Hypothalamus (tissue), 51 donors: ENCODE results near the gene PRMT5.
A peak's percentile ranks its signal among the peaks of the same experiment; 100 is the strongest.
"Not testable (repeated sequence)": the region's sequence is repeated elsewhere in the genome, so short reads cannot be mapped to it uniquely, and the experiment has no call there.

Experiments used
- DNase-seq, 51 donors: peaks; one replicate each; lab custom pipeline; 2025; lab: John Stamatoyannopoulos, UW

Gene PRMT5

DNA sequence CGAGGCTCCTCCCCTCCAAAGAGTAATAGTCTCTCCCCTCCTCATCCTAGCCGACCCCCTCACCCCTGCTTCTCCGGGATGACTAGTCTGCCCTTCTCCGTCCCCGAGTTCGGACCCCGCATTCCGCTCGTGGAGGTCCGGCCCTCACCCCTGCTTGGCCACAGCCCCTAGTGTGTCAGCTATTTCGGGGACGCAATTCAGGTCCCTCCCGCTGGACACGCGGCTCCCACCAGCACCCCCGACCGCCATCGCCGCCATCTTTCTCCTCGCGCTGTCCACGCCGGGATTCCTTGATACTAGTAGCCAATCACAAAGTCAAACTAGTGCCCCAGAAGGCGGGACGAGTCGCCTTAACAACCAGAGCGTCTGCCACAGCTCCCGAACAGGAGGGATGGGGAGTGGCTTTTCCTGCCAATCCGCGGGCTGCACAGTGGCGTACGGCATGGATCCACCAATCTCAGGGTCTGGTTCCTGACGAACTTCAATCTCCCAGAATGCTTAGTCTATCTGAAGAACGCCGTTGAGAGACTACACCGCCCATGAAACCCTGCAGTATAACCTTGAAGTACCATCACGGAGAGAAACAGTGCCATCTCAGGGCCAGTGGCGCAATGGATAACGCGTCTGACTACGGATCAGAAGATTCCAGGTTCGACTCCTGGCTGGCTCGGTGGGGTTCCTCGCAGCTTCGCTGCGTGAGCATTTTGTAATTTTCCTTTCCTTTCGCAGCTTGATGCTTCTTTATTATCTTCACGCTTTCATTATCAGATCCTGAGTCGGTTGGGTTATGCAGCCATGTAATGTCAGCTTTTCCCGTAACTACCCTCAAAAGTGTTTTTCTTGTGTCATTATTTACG, at the start of gene PRMT5:
PRMT5 (minus strand) TSS at position 273 of the 857 bp plus-strand sequence; CDS start at position 258, 15 bp downstream.
- peak; percentile 51 to 100 (median 97) for DNase-seq

DNA sequence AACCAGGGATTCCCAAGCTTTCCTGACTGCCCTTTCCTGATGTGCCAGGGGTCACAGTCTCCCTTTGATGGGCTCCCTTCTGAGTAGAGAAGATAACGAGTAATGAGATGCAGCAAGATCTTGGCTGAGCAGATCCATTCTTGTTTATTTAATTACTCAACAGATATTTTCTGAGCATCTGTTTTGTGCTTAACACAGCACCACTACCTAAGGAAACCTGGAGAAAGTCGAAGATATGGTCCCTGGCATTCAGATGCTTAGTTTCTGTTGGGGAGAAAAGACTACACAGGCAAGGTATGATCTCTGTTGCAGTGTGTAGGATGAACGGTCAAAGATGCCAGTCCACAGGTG, 49.3 kb upstream of the PRMT5 start:
- no peak for DNase-seq

DNA sequence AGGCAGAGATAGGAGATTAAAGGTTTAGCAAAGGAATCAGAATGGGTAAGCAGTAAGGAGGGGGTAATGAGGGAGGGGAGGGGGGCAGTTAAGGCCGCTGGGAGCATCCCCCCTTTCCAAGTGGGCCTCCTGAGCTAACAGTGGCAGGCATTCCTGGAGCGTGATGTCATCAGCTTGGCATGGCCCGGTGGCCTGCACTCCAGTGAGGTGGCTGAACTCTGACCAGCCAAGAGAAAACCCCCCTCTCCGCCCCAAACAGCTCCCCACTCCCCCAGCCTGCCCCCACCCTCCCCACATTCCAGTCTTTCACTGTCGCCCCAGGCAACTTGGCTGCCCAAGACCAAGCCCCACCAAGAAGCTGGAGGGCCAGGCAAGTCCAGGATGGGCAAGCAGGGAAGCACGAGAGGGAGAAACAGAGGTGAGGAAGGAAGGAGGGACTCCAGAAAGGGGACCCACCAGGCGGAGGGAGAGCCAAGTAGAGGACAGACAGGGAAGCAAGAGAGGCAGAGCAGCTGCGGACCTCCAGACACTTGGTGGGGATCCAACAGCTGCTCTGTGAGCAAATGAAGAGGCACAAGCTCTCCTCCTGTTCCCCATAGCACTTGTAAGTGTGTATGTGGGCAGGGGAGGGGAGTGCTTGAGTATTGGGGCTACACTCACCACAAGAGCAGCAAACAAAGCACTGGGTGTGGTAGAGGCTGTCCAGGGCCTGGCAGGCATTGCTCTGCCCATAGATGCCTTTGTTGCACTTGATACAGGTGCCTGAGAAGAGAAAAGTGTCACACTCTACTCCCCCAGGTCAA, 48.7 kb upstream of the PRMT5 start:
- DNase-seq, result peak in 2 of 51 donors; percentile 10 to 29

DNA sequence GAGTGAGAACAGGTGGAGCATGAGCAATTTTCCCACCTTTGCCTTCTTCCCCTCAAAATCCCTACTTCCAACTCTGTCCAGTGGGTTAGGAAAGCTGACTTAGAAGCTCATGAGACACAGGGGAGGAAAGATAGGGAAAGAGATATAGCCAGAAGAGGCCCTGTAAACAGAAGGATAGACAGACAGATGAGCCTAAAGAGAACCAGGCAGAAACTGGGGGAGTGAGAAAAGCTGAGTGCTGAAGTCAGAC, 48.2 kb upstream of the PRMT5 start:
- DNase-seq, result no peak

DNA sequence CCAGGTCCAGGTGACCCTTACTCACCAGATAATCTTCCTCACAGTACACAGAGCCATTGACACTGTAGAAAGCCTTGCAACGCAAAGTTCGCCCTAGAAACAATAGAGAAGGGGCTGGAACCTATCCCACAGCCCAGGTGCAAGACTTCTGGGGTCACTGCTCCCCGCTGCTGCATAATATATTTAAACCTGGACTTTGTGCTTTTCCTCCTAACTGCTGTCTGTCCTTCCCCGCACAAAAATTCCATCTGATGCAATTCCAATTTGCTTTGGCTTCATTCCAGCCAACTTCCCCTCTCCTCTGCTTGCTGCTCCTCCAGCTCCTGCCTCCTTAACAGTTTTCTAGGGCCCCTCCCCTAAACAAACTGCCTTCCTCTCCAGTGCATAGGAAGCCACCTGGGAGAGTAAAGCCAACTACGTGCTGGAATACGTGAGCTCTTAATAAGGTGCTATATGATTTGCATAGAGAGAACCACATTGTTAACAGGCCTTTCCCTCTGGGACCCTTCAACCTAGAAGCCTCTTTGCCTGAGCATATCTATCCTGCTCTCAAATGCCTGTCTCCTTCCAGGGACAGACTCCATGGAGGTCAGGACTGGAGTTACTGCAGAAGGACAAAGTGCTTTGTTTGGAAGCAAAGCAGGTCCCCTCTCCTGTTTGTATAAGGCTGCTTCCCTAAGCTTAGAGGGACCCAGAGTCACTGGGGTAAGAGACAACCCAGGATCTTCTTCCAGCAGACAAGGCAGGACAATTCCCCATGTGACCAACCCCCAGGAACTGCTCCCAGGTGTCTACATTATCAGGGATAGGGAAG, 47.7 kb upstream of the PRMT5 start:
- DNase-seq, result no peak

DNA sequence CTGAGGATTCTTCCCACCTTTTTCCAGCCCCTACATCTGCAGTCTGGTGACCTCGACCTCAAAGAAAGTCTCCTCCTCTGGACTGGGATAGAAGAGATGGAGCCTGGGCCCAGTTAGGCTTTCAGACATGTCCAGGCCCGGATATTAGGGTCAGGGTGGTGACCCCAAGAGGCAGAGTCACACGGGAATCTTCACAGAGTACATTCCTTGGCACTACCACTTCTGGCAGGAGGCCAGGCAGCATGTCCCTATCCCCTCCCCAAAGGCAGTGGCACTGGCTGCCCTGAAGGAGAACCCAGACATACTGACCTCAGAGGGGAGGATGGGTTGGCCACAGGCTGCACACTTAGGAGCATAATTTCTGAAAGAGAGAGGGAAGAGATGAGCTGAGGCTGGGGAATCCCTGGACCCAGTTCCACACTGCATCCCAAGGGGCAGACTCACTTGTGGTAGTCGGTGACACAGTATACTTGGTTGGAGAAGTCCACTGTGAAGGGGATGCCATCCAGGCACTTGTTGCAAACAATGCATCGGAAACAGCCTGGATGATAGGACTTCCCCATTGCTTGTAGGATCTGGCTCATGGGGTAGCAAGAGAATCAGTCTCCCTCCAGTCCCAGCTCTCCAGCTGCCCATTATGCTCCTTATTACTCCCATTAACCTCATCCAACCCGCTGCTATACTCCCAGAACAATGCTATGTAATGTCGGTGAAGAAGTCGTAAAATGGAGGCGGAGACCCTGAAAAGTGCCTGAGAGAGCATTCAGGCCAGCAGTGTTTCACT, 45.5 kb upstream of the PRMT5 start:
- no peak for DNase-seq

DNA sequence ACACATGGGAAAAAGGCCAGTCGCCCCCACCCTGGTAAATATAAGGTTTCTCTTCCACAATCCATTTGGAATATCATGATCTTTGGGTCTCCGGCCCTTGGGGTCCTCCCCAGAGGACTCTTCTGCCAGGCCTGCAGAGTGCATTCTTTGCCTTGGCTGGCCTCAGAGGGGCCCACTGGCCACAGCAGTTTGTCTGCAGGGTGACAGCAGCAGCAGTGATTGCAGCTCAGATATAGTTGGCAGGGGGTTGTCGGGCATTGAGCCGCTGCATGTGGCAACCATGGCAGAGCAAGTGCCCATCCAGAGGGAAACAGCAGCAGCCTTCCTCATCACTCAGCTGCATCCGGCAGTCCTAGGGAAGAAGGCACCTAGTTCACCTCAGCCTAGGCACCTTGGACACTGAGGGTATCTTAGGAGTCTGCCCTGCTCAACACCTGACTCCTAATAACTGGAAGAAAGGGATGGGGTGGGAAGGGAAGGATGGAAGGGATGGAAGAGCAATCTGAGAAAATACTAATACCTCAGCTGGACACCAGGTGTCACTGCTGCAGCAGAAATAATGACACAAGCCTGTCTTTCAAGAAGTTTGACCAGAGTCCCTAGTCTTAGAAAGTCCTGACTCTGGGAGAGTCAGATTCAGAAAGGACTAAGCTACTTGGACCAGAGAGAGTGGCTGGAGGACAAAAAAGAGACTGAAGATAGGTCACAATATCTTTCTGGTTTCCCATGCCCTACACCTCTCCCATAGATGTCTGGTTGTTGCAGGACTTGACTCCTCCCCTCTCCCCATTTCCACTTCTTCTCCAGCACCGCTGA, 44.2 kb upstream of the PRMT5 start:
- DNase-seq, result peak in 12 of 51 donors; percentile 4 to 34 (median 14)

DNA sequence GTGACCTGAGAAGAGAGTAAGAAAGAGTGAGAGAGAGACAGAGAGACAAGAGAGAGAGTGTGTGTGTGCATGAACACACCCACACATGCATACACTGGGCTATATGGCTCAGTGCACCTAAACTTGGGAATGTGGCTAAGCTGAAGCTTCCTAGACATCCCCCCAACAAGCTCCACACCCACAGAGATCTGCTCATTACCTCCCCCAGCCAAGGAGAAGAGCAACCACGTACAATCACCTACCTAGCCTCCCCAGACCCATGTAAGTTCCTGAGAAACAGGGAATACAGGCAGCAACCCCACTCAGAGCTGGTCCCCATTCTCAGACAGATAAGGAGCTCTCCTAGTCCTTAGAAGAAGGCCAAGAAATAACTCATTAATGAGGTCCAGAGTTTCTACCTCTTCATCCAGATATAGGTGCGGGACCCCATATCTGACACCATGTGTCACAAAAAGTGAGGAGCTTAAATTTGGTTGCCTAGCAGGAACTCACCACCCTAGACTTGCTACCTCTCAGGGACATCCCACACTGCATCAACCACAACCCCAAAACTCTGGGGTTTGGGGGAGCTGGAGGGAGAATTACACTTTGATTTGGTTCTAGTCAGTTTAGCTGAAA, 43.2 kb upstream of the PRMT5 start:
- DNase-seq, result no peak

DNA sequence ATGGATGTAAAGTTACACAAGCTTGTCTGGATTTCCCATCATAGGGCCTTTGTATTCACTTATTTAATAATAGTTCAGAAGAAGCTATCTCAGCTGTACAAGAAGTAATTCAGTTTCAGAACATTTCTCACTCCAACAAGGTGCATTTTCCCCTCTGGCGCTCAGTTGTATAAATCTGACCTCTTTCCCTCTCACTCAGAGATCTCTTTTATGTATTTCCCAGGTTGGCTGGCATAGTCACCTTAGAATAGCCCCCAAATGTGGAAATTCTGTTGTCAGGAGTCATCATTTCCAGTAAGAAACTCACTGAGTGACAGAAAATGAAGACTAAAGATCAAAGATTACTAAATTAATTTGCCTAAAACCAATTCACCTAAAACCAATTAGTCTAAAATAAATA, 42.0 kb upstream of the PRMT5 start:
- DNase-seq, result no peak

DNA sequence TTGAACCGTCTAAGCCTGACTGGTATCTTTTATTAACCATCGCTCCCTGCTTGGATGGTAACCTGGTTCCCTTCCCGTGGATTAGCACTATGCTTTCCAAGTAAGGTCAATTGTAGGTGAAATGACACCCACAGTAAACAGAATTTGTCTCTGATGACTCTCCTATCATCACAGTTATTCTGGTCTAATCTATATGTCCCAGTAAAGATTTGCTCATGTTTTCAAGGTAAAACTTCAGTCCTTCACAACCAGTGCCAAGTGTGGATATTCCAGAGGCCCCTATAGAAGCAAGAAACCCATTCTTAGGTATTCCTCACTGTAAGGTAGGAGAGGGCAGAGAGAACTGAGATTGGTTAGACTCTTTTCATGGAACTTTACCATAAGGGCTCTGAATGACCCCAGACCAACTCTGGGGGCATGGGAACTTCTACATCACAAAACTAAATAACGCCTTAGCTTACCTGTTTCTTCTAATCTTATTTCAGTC, 37.6 kb upstream of the PRMT5 start:
- no peak for DNase-seq

DNA sequence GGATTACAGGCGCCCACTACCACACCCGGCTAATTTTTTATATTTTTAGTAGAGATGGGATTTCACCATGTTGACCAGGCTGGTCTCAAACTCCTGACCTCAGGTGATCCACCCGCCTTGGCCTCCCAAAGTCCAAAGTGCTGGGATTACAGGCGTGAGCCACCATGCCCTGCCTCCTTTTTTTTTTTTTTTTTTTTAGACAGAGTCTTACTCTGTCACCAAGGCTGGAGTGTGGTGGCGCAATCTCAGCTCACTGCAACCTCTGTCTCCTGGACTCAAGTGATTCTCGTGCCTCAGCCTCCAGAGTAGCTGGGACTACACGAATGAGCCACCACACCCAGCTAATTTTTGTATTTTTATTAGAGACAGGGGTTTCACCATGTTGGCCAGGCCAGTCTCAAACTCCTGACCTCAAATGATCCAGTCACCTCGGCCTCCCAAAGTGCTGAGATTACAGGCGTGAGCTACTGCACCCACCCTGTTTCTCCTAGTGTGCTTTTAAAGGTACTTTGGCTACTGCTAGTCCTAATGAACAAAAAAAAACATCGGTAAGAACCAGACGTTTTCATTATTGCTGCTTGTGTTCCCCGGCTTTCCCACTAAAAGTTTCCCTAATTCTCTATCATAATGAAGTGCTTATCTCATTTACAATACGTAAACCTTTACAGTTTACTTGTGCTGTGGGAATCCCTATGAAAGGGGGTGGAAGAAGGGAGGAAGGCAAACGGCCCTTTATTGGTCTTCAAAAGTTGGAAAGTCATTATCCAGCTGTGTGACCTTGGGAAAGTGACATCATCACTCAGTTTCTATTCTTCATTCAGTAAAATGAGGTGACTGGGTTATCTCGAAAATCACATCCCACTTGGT, 37.0 kb upstream of the PRMT5 start:
- DNase-seq, result not testable (repeated sequence)

DNA sequence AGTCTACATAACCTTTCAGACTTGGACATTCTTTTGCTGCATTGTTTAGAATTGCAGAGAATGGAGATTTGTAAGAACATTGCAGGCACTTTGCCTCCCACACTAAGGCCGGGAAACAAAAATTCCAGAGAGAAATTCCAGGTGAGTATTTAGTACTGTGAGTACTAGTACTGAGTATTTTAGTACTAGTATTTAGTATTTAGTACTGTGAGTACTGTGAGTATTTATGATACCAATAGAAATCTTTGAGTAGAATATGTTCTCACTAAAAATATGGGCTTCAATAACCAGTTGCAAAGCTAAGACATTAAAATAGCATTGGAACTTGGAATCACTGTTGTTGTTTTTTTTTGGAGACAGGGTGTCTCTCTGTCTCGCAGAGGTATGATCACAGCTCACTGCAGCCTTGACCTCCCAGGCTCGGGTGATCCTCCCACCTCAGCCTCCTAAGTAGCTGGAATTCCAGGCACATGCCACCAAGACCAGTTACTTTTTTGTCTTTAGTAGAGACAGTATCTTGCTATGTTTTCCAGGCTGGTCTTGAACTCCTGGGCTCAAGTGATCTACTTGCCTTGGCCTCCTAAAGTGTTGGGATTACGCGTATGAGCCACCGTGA, 33.0 kb upstream of the PRMT5 start:
- no peak for DNase-seq

DNA sequence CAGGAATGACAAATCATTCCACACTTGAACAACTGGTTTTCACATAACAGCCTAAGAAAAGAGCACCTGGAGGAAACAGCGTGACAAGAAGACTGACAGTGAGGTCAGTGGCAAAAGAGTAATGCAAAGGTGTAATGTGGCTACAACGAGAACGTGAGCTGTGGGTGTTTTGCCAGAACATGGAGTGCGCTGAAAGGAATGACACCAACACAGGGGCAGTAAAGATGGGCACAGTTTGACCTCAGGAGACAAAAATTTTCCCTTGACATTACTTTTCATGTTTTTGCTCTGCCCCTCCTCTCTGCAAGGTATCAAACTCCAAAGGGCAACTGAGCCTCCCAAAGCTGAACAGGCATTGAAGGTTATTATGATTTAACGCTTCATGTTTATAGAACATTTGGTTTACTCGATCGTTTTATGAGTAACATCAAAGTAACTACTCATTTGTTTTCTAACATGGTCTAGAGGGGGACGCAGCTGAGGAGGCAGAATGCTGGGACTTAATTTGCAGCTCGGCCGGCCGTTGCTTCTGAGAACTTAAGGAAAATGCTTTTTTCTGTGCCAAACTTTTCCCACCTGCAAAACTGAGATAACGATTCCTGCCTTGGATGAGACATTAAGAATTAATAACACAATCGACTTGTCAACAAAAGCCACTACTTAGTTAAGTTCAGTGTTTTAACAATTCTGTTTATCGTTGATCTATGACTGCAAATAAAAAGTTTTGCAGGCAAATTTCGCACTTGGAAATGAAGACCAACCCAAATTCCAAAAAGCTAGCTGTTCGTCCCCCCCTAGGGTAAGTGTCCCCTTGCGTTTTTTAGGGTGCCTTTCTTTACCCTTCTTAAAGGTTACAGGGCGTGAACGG, 26.8 kb upstream of the PRMT5 start:
- DNase-seq, result peak in 1 of 51 donors; percentile 36

DNA sequence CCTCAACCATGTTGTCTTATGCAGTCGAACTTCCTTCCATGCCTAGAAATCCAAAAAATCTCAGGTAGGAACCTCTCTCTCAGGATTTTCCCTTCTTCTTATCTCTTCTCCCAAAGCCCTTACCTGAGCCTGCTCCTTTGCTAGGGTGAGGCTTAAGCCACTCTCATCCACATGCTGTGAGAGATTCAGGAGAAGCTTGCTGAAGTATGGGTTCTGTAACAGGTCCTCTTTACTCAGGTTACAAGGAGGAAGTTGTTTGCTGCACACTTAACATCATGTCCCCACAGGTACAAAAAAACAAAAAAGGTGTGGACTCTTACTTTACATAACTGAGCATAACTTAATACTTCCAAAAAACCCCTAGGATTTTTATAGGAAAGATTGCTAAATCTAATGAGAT, 23.2 kb upstream of the PRMT5 start:
- DNase-seq, result no peak

DNA sequence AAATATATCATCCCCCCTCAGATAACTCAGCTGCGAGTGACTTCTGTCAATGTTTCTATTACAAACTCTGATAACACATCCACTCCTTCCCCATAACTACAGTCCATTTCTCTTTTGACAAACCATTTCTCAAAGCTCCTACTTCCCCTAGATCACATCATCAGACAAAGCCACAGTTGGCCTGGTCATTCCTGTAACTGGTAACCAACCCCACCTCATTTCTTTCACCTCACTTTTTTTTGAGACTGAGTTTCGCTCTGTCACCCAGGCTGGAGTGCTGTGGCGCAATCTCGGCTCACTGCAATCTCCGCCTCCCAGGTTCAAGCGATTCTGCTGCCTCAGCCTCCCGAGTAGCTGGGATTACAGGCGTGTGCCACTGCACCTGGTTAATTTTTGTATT, 22.6 kb upstream of the PRMT5 start:
- not testable (repeated sequence) for DNase-seq

DNA sequence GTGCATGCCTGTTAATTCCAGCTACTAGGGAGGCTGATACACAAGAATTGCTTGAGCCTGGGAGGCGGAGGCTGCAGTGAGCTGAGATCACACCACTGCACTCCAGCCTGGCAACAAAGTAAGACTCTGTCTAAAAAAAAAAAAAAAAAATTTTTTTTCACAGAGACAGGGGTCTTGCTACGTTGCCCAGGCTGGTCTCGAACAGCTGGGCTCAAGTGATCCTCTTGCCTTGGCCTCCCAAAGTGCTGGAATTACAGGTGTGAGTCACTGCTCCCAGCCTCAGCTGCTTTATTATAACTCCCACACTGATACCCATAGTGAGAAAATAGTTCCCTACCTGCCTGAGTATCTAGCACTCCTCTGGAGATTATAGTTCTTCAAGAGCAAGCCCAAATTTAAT, 16.5 kb upstream of the PRMT5 start:
- DNase-seq, result no peak

DNA sequence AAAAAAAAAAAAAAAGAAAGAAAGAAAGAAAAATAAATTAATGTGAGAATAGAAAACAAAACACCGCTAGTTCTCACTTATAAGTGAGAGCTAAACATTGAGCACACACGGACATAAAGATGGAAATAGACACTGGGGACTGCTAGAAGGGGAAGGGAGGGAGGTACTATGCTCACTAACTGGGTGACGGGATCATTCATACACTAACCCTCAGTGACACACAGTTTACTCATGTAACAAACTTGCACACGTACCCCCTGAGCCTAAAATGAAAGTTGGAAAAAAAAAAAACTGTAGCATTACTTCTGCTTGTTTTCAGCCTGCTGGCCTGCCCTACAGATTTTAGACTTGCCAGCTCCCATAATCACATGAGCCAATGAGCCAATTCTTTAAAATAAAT, 10.5 kb upstream of the PRMT5 start:
- DNase-seq, result no peak
